ENCODE results near the gene ACOT13.
"Not testable (repeated sequence)": the region's sequence is repeated elsewhere in the genome, so short reads cannot be mapped to it uniquely, and the experiment has no call there.

ACOT13 gene

DNA sequence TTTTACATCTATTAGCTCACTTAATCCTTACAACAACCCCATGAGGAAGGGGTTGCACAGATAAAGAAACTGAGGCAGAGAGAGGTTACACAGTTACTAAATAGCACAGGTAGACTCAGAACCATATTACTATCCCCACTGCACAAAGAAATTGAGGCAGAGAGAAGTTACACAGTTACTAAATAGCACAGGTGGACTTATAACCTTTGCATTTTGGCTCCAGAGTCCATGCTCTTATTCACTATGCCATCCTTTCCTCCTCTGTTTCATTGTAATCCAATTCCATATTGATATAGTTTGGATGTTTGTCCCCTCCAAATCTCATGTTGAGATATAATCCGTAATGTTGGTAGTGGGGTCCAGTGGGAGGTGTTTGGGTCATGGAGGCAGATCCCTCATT is 3.7 kb upstream of the ACOT13 start:
- no peak for DNase-seq

DNA sequence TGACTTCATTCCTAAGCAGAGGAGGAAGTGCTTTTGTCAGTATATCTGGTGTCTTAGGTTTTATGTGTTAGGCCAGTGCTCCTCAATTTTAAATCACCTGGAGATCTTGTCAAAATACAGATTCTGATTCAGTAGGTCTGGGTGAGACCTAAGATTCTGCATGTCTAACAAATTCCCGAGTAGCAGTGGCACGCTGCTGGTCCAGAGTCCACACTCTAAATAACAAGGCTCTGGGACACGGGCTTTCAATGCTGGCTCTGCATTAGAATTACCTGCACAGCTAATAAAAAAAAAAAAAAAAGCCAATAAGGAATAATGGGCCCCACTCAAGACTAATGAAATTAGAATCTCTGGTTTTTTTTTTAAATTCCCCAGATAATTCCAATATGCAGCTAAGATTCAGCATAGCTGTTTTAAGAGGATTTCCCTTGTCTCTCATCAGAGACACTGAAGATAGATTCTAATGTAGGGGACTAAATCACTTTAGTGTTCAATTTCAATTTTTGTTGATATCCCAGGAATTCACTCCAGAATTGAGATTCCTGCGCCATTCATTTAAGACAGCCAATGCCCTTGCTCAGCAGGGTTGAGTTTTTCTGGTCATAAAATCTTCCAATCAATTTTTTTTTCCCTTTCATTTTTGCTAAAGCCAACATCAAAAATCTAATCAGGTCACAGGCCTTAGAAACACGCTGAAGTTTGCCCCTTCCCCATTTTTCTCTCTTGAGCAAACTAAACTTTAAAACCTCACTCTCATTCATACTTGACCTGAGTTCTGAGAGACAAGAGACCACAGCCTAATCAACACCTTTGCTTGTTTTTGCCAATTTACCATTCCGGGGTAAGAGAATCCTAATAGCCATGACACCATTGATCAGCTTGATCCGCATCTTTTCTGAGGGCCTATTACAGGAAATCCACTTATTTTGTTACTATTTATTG is 2.6 kb upstream of the ACOT13 start:
- DNase-seq, result no peak

DNA sequence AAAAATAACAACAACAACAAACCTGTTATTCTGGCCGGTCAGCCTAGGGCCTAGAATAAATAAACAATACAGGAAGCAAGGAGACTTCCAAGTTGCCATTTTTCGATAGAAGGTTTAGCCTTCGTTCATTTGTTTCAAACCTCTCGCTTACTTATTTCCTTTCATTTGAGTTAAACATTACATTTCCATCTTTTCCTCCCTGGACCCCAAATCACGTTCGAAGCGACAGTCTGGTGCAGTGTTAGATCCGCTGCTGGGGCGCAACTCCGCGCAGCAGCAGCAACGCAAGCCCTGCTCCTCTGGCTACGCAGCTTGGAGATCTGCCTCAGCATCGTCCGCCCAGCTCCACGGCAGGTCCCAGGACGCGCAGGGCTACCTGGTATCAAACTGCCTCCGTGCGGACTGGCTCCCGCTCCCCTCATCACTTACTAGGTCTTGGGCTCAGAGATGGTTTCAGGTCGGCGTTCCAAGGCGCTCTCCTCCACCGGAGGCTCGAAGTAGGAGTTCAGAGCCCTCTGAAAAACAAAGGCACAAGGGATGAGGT is 708 bp upstream of the ACOT13 start:
- no peak for DNase-seq

DNA sequence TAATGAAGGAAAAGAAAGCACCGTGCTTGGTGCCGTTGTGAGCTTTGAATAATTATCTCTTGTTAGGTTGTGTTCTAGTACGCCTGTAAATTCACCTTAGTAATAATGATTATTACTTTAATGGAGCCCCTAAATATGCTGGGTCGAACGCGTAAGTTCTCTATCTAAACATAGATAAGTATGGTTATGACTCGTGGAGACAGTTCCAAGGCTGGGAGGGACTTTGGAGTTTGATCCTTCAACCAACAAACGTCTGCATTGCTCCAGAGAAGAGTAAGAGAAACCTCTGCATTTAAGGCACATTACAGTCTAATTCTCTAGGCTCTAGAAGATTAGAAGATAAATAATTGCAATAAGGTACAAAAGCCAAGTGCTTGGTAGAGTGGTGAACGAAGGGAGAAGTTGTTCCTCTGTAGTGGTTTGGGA is 514 bp downstream of the ACOT13 start:
- no peak for DNase-seq

DNA sequence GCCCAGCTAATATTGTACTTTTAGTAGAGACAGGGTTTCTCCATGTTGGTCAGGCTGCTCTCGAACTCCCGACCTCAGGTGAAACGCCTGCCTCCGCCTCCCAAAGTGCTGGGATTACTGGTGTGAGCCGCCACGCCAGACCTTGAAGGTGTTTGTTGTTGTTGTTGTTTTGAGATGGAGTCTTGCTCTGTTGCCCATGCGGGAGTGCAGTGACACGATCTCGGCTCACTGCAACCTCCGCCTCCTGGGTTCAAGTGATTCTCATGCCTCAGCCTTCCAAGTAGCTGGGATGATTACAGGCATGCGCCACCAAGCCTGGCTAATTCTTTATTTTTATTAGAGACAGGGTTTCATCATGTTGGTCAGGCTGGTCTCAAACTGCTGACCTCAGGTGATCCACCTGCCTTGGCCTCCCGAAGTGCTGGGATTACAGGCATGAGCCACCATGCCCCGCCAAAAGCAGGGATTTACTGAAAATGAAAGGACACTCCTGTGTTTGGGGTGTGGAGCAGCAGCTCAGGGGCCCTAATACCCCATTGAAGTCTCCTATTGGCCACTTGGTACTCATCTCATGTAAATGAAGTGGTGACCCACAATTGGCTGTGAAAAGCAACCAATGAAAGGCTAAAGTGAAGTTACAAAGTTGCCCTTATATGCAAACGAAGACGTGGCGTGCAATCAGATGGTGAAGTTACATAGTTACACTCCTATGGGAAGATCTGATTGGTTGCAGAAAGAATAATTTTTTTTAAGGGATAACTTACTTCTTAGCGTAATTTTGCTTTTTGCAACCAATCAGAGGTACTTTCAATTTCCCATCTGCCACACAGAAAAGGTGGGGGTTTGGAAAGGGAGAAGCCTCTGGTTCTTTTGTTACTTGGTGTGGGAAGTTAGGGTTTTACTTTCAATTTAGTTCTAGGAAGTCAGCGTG is 1.5 kb downstream of the ACOT13 start:
- DNase-seq, result not testable (repeated sequence)

DNA sequence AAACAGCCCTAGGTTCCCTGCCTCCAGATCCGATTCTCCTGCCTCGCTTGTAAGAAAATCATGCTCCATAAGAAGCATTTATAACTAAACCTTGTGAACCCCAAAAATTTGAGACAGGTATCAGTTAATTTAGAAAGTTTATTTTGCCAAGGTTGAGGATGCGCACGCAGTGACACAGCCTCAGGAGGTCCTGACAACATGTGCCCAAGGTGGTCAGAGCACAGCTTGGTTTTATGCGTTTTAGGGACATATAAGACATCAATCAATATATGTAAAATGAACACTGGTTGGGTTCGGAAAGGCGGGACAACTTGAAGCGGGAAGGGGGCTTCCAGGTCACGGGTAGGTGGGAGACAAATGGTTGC is 2.1 kb downstream of the ACOT13 start:
- no peak for DNase-seq

DNA sequence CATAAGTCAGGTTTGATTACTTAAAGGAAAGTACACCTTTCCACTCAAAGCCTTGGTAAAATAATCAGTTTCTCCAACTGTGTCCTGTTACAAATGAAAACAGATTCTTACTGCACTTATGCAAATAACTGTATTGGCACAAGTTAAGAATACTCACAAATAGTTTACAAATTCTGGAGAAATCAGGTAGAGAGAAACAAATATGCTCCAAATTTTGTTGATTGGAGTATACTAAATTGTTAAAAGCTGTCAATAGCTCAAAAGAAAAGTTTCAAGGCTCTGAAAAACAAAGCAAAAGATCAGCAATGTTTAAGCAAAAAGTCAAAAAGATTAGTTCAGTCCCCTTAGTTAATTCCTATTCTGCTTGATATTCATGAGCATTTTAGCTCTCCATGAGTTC is 3.6 kb downstream of the ACOT13 start:
- DNase-seq, result not testable (repeated sequence)

DNA sequence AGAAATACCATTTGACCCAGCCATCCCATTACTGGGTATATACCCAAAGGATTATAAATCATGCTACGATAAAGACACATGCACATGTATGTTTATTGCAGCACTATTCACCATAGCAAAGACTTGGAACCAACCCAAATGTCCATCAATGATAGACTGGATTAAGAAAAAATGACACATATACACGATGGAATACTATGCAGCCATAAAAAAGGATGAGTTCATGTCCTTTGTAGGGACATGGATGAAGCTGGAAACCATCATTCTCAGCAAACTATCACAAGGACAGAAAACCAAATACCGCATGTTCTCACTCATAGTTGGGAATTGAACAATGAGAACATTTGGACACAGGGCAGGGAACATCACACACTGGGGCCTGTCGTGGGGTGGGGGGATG is 4.2 kb downstream of the ACOT13 start:
- not testable (repeated sequence) for DNase-seq

DNA sequence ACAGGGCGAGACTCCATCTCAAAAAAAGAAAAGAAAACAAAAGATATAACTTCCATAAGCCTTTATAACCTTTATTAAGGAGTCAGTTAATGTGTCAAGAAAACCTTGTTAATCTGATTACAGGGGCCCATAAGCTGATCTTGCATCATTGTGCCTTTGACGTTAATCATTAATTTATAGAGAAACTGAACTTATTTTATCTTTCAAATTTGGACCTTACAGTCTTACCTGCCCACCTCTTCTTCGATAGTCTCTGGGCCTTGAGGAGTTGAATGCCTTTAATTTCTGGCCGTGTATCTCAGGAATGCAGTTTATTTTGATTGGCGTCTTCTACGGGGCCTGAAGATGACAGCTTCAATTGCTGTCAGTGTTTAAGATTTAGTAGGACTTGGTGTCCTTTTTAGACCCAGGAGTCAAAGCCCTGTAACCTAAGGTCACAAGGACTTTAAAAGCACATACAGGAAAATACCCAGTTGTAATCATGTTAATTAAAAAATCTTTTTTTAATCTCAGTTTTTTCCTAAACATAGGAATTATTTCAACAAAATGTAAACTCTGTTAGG is 5.8 kb downstream of the ACOT13 start:
- DNase-seq, result no peak

DNA sequence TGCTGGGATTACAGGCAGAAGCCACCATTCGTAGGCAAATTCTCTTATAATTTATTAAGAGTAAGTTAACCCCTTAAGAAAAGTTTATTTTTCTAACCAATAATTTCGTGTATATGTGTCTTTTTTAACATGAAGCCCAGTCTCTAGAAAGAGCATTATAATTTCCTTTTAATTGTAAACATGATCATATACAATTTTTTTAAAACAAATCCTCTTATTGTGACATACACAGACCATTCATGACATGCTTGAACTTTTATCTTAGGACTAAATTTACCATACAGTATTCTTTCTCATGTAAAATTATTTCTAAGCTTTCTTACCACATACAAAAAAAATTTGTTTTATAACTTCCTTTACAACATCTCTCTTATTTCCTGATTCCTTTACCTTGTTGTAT is 6.7 kb downstream of the ACOT13 start:
- no peak for DNase-seq

DNA sequence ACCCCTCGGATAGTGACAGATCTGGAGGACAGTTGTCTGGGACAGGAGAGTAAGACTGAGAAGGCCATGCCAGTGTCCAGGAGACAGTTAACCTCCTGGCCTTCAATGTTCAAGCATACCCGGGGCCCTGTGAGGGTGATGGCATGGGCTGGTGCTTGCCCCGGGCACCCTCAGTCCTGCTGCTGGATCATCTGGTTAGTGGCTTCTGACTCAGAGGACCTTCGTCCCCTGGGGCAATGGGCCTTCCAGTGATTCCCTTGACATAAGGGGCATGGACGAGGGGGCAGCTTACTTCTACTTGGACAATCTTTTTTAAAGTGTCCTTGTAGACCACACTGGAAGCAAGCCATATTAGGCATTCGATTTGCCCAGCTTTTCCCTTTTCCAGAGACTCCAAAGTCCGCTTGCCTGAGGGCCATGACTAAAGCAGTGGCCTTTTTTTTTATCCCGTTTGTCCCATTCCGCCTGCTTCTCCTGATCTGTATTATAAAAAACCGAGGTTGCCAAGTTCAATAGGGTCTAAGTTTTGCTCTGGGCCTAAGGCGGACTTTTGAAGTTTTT is 12.0 kb downstream of the ACOT13 start:
- DNase-seq, result not testable (repeated sequence)

DNA sequence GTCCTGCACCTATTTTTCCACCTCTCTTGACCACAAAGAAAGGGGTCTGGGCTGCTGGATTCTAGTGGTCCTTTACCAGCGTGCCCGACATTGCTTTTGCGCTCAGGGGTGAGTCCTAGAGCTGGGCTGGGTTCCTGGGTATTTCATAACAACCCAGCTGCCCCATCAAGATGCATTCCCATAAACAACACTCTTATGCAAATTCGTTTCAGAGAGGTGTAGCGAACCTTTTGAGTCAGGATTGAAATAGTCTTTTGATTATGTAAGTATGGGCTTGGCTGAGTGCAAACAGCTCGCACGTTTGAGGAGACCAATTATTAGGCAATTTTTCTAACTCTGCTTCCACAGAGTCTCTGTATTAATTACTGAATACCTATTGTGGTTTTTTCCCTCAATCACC is 13.7 kb downstream of the ACOT13 start:
- DNase-seq, result no peak

DNA sequence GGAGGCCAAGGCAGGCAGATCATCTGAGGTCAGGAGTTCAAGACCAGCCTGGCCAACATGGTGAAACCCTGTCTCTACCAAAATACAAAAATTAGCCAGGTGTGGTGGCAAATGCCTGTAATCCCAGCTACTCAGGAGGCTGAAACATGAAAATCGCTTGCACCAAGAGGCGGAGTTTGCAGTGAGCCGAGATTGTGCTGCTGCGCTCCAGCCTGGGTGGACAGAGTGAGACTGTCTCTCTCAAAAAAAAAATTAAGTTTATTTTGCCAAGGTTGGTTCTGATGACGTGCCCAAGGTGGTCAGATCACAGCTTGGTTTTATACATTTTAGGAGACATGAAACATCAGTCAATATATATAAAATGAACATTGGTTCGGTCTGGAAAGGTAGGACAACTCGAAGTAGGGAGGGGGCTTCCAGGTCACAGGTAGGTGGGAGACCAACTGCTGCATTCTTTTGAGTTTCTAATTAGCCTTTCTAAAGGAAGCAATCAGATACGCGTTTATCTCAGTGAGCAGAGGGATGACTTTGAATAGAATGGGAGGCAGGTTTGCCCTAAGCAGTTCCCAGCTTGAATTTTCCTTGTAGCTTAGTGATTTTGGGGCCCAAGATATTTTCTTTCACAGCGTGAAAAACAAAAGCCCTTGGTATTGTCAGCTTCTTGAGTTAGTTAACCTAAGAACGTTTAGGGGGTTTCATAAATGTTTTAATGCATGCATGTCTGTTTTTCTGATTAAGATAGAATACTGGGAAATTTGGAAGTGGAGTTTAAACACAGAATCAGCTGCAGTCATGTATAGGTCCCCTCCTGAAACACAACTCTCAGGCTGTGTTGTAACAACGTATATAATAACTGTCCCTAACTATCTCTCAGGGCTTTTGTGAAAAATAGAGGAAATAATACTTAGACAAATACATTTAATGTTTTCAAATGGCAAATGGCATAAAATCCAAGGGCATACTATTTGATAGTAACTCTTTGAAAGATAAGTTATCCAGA is 16.7 kb downstream of the ACOT13 start:
- no peak for DNase-seq

DNA sequence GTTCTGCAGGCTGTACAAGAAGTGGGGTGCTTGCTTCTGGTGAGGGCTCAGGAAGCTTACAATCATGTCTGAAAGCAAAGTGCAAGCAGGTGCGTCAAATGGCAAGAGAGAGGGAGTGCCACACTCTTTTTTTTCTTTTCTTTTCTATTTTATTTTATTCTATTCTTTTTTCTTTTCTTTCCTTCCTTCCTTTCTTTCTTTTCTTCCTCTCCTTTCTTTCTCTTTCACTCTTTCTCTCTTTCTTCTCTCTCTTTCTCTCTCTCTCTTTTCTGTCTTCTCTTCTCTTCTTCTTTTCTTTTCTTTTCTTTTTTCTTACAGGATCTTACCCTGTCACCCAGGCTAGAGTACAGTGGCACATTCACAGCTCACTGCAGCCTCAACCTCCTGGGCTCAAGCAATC is 19.5 kb downstream of the ACOT13 start:
- no peak for DNase-seq

DNA sequence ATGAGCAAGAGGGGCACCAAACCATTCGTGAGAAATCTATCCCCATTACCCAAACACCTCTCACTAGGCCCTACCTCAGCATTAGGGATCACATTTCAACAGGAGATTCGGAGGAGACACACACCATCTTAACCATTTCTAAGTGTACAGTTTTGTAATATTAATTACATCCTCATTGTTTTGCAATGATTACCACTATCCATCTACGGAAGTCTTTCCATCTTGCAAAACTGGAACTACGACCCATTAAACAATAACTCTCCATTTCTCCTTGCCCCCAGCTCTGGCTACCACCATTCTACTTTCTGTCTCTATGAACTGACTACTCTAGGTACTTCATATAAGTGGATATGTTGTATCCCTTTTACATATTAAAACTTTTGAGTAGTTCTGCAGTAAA is 20.1 kb downstream of the ACOT13 start:
- DNase-seq, result no peak

DNA sequence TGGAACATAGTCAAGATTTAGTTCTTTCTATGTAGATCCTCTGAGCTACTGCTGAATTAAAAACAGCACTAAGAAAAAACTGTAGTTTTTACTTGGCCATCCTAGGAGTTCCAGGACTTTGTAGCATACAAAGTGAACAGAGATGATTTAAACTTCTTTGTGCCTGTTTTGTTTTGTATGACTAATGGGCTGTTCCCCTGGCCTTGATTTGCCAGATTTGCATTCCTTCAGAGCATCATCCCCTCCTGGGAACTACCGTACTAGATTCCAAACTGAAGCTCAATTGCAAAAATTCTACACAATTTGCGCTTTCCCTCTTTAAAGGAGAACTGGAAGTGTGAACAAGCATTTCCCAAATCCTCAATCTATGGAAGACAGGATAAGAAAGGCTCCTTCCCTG is 23.1 kb downstream of the ACOT13 start:
- no peak for DNase-seq

DNA sequence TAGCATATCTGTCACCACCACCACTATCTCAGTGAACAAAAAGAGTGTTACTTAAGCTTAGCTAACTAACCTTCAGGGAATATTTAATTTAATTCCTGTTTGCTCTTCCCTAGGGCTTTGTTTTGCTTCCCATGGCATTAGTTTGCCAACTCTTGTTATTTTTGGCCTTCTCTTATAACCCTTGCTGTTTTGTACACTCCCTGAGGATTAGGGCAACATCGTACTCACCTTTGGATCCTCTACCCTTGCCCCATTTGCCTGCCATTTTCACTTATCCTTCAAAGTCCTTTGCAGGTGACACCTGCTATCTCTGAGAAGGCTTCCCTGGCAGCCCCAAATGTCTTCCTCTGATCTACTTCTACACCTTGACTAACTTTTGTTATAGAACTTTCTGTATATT is 23.7 kb downstream of the ACOT13 start:
- no peak for DNase-seq

DNA sequence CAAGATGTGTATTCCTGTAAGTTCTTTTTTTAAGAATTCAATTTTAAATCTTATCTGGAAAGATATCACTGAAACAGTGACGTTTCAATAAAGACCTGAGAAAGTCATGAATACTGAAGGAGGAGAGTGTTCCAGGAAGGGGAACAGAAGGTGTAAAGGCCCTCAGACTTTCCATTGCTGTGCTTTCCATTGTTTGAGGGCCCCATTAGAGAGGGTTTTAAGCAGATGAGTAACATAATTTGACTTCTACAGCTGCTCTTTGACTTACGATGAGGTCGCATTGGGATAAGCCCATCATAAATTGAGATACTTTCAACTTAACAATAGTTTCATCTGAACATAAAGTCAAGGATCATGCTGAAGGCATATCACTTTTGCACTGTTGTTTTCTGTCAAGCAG is 24.7 kb downstream of the ACOT13 start:
- no peak for DNase-seq

DNA sequence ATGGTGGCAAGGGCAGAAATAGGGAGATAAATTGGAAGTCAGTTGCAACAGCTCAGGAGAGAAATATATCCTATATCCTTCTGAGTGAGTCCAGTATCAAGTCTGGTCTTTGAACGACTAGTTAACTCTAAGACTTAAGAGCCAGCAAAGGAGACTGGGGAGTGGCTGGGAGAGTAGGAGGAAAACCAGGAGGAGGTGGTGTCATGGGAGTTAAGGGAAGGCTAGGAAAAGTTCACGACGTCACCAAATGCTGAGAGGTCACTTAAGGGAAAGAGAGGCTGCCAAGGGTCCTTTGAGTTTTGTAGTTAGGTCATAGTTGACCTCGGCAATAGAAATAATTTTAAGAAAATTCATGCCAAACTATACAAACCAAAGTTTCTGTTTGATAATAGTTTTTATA is 25.1 kb downstream of the ACOT13 start:
- DNase-seq, result no peak

DNA sequence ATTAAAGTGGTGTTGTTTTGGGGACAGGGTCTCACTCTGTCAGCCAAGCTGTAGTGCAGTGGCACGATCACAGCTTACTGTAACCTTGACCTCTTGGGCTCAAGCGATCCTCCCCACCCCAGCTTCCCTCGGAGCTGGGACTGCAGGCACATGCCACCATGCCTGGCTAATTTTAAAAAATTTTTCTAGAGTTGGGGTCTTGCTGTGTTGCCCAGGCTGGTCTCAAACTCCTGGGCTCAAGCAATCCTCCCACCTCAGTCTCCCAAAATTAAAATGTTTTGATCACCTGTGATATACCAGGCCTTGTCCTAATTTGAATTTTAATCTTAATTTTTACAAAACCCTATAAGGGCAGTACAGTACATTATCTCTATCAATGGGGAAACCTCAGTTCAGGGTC is 25.5 kb downstream of the ACOT13 start:
- DNase-seq, result no peak

DNA sequence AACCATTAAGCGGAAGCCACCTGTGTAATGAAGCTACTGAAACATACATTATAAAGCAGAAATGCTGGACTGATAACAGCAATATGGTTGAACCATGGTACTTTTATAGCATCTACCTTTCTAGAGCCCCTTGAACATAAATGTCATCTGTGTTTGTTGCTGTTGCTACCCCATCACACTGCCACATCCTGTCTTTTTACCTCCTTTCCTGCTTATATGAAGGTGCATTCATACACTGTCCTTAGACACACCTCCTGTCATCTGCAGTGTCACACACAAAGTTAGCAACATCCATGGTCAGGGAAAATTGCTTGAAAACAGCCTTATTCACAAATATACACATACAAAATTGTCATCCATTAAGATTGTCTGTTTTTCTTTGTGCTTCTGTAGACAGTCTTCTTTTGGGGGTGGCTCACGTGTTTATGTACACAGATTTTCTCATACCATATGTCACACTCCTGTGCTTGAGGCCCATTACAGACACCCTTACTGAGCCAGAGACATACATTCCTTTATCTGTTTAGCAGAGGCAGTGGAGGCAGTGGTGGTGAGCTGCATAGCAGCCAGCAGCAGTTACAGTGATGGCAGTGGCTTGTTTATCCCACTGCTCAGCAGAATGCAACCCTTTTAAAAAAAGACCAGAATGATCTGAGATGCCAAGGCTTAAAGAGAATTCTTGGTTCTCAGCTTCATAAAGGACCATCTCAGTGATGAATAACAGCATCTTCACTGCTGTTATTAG is 26.1 kb downstream of the ACOT13 start:
- DNase-seq, result no peak

Measured in central memory CD4-positive, alpha-beta T cell (primary cell).